DND-41 (cell line): ENCODE results near the gene HOXC5.

ENCODE experiments used
- EZH2 ChIP-seq: IDR thresholded peaks from 3 replicates; pipeline ENCODE4 v1.6.1; 2012; ENCODE audit warnings: borderline replicate concordance, low read depth, mild to moderate bottlenecking, moderate library complexity, low read length, inconsistent platforms; ENCODE audit not compliant: severe bottlenecking
- TF ChIP-seq, protein P1 (sequence below): IDR thresholded peaks from 2 replicates; pipeline ENCODE4 v1.5.1; 2012; ENCODE audit warnings: borderline replicate concordance, low read length, moderate library complexity, mild to moderate bottlenecking; ENCODE audit not compliant: poor library complexity, severe bottlenecking; ENCODE audit errors: extremely low read depth

DNA sequence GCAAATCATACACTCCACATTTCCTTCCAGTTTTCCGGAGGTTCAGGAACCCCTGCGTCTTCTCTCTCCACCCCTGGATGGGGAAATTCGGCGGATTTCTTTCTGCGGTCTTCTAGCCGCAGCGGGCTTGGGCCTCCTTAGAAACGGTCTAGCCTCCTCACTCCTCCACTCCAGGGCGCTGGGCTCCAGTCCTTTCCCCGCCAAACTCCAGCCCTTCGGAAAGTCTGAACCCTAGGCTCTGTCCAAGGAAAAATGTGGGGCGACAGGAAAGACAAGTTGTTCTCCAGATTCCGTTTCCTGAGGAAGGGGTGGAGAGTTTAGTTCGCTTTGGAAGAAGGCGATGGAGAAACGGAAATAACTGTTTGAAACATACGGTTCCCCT lies 49.3 kb upstream of the HOXC5 start:
- TF ChIP-seq, protein P1, sequence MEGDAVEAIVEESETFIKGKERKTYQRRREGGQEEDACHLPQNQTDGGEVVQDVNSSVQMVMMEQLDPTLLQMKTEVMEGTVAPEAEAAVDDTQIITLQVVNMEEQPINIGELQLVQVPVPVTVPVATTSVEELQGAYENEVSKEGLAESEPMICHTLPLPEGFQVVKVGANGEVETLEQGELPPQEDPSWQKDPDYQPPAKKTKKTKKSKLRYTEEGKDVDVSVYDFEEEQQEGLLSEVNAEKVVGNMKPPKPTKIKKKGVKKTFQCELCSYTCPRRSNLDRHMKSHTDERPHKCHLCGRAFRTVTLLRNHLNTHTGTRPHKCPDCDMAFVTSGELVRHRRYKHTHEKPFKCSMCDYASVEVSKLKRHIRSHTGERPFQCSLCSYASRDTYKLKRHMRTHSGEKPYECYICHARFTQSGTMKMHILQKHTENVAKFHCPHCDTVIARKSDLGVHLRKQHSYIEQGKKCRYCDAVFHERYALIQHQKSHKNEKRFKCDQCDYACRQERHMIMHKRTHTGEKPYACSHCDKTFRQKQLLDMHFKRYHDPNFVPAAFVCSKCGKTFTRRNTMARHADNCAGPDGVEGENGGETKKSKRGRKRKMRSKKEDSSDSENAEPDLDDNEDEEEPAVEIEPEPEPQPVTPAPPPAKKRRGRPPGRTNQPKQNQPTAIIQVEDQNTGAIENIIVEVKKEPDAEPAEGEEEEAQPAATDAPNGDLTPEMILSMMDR: no peak
- no peak for TF ChIP-seq EZH2
